ENCODE results near the gene TSPAN17. TPM values are rescaled to one million over a fixed set of nuclear protein-coding genes. Genes with fewer than 3 reads are reported as not detected.

The TSPAN17 gene
- total RNA-seq, 4 donors from 2014 or later = 12.1 to 24.1 (median 15.6) TPM

DNA sequence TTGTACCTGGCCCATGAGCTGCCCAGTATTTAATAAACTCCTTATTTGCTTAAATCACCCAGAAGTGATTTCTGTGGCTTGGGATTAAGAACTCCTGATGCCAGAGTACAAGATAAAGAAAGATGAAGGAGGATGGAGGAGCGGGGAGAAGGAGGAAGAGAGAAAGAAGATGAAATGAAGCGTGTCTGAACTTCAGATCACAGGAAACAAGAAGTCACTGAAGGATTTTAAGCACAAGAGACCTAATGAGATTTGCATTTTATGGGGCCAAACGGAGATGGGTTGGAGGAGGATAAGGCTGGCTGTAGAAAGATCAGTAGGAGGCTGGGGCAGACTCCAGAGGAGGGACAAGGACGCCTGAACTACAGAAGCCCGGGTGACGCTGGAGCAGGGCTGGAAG is 13.7 kb upstream of the TSPAN17 start:
- no peak for TF ChIP-seq POLR2A (IDR thresholded peaks at IDR 0.05)
- TF ChIP-seq, protein P1, sequence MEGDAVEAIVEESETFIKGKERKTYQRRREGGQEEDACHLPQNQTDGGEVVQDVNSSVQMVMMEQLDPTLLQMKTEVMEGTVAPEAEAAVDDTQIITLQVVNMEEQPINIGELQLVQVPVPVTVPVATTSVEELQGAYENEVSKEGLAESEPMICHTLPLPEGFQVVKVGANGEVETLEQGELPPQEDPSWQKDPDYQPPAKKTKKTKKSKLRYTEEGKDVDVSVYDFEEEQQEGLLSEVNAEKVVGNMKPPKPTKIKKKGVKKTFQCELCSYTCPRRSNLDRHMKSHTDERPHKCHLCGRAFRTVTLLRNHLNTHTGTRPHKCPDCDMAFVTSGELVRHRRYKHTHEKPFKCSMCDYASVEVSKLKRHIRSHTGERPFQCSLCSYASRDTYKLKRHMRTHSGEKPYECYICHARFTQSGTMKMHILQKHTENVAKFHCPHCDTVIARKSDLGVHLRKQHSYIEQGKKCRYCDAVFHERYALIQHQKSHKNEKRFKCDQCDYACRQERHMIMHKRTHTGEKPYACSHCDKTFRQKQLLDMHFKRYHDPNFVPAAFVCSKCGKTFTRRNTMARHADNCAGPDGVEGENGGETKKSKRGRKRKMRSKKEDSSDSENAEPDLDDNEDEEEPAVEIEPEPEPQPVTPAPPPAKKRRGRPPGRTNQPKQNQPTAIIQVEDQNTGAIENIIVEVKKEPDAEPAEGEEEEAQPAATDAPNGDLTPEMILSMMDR (IDR thresholded peaks at IDR 0.05) = no peak
- 31 to 36% methylated on average over 6 of the region's 6 CpGs for WGBS, 2 donors
- intact Hi-C loops (cut with DNase I; ENCODE audit: low total_unique reads) = no loop called here
- DNase-seq (ENCODE audit: low spot score in 2 of 2) = no peak
- no peak overlapping the region for H3K4me3 ChIP-seq (ENCODE audit: low read depth, poor library complexity, severe bottlenecking)

DNA sequence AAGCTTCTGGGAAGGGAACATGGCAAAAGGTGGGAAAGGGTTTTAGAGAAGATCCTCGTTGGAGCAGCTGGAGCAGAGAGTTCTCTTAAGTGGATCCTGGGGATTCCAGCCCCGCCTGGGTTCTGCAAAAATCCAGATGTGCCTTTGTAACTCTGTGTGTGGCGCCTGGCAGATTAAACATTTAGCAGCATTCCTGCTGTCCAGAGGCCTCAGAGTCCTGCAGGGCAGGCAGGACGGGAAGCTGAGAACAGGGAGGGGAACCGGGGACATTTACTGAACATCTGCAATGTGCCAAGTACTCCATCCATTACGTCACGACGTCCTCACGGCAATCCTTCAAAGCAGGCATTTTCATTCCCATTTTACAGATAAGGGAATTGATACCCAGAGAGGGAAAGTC is 10.9 kb upstream of the TSPAN17 start:
- no peak for DNase-seq (ENCODE audit: low spot score in 2 of 2)
- intact Hi-C loops (cut with DNase I; ENCODE audit: low total_unique reads) = no loop called here

DNA sequence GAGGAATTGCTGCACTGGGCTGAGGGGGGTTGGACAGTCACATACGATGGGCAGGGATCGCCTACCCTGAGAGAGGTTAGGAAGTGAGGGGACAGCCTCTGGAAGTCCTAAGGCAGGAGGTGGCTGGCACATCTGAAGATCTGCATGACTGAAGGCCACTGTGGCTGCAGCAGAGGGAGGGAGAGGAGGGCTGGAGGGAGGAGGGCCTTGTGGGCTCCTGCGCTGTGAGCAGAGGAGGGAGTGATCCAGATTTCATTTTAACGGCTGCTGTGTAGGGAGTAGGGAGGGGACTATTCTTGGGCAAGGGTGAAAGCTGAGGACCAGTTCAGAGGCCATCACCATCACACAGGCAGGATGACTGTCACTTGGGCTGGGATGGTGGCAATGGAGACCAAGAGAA is 9.7 kb upstream of the TSPAN17 start:
- no peak for DNase-seq (ENCODE audit: low spot score in 2 of 2)
- WGBS, 2 donors = 64 to 73% methylated on average over 4 of the region's 4 CpGs
- intact Hi-C loops (cut with DNase I; ENCODE audit: low total_unique reads) = no loop called here
- TF ChIP-seq, protein P1 (IDR thresholded peaks at IDR 0.05) = no peak
- no peak for TF ChIP-seq POLR2A (IDR thresholded peaks at IDR 0.05)
- no peak overlapping the region for H3K4me3 ChIP-seq (ENCODE audit: low read depth, poor library complexity, severe bottlenecking)

More for the DNA sequence above, 10.9 kb upstream of the TSPAN17 start:
- TF ChIP-seq, protein P1 (IDR thresholded peaks at IDR 0.05) = no peak
- TF ChIP-seq POLR2A (IDR thresholded peaks at IDR 0.05) = no peak
- WGBS, 2 donors = 47 to 54% methylated on average over 9 of the region's 9 CpGs
- H3K4me3 ChIP-seq (ENCODE audit: low read depth, poor library complexity, severe bottlenecking) = no peak overlapping the region

DNA sequence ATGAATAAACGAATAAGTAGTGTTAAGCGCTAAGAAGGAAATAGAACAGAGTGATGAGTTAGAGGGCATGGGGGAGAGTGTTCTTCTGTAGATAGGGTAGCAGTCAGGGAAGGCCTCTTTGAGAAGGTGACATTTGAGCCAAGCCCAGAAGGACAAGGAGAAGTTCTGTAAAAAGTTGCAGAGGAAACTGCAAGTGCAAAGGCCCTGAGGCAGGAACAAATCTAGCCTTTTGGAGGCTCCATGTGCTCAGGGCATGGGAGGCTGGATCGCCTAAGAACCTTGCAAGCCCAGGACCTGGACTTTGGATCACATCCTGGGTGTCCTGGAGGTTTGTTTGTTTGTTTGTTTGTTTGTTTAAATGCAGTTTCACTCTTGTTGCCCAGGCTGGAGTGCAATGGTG is 8.8 kb upstream of the TSPAN17 start:
- intact Hi-C loops (cut with DNase I; ENCODE audit: low total_unique reads) = no loop called here
- no peak for TF ChIP-seq POLR2A (IDR thresholded peaks at IDR 0.05)
- TF ChIP-seq, protein P1 (IDR thresholded peaks at IDR 0.05) = no peak
- DNase-seq (ENCODE audit: low spot score in 2 of 2) = no peak
- 91 to 97% methylated on average over 3 of the region's 3 CpGs for WGBS, 2 donors
- H3K4me3 ChIP-seq (ENCODE audit: low read depth, poor library complexity, severe bottlenecking) = no peak overlapping the region

DNA sequence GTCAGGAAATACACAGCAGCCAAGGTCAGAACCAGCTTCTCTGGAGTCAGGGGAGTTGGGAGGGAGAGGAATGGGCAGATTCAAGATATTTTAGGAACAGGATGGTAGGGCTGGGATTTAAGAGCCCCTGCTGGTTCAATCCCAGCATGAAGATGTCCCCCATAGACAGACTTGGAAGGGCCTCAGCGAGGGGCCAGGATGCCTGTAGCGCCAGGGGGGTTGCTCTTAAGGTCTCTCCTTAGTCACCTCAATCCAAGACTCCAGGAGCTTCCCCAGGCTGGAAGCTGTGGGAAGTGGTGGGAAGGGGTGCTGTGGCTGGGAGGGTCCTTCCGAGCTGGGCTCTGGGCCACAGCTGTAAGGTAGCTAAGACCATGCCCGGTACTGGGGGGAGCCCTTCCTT is 8.1 kb upstream of the TSPAN17 start:
- no peak for DNase-seq (ENCODE audit: low spot score in 2 of 2)
- TF ChIP-seq, protein P1 (IDR thresholded peaks at IDR 0.05) = no peak
- intact Hi-C loops (cut with DNase I; ENCODE audit: low total_unique reads) = no loop called here
- 65 to 84% methylated on average over 3 of the region's 4 CpGs for WGBS, 2 donors
- H3K4me3 ChIP-seq (ENCODE audit: low read depth, poor library complexity, severe bottlenecking) = no peak overlapping the region

DNA sequence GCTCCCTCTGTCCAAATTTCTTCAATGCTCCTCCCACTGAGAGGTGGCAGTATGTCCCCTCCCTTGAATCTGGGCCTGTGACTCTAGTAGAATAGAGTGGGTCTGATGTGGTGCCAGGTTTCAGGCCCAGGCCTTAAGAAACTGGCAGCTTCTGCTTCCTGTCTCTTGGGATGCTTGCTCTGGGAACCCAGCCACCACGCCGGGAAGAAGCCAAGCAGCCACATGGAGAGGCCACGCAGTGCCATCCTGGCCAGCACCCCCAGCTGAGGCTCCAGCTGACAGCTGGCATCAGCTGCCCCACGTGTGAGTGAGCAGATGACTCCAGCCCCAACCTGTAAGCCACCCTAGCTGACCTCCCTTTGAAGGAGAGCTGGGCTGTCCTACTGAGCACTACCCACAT is 7.3 kb upstream of the TSPAN17 start:
- intact Hi-C loops (cut with DNase I; ENCODE audit: low total_unique reads) = no loop called here
- 16 to 32% methylated on average over 4 of the region's 4 CpGs for WGBS, 2 donors
- TF ChIP-seq, protein P1 (IDR thresholded peaks at IDR 0.05) = no peak
- TF ChIP-seq POLR2A (IDR thresholded peaks at IDR 0.05) = no peak
- no peak for DNase-seq (ENCODE audit: low spot score in 2 of 2)
- H3K4me3 ChIP-seq (ENCODE audit: low read depth, poor library complexity, severe bottlenecking) = no peak overlapping the region

All from lower leg skin (tissue), 4 donors.